ENCODE data around the gene POU4F1.

Gene POU4F1

DNA sequence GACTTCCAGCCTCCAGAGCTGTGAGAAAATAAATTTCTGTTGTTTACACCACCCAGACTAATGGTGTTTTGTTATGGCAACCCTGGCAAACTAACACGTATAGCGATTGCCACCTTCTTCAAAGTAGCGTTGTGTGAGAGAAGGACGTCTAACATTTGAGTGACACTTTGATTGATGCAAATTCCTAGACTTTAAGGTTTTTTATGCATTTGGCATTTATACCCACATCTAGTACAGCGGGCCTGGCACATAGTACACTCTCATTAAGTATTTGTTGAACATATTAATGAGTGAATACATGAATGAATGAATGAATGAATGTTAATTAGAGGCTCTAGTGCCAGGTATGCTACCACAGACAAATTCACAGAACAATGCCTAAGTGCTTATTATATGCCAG is 36.7 kb downstream of the POU4F1 start:
- in situ Hi-C loops (cut with HindIII; ENCODE audit: low pct_ligation_motif_present, low sequenced_read_pairs), result no loop called here
- no peak for TF ChIP-seq CTCF (IDR thresholded peaks at IDR 0.05; ENCODE audit: low read depth, low read length, missing control alignments)
- H3K36me3 ChIP-seq (replicated peaks), result no peaks in the 10 kb centered on the region
- DNase-seq, result no peak
- no peaks in the 10 kb centered on the region for H3K27me3 ChIP-seq (replicated peaks)
- H3K4me3 ChIP-seq (ENCODE audit: low read depth, low read length), result no peak overlapping the region
- no peak overlapping the region for H3K27ac ChIP-seq

- no peaks in the 10 kb centered on the region for H3K27me3 ChIP-seq (replicated peaks)
- in situ Hi-C loops (cut with HindIII; ENCODE audit: low pct_ligation_motif_present, low sequenced_read_pairs), result no loop called here
These were observed 41.0 kb downstream of the POU4F1 start for GRCh38 chr13:78562237-78562889.

More at GRCh38 chr13:78562237-78562889, 41.0 kb downstream of the POU4F1 start:
- Histone ChIP-seq H3K4me3 (ENCODE audit: low read depth, low read length) (no peak overlapping the region), H3K36me3 (replicated peaks) (no peaks in the 10 kb centered on the region), H3K27ac (no peak overlapping the region)
- TF ChIP-seq CTCF (IDR thresholded peaks at IDR 0.05; ENCODE audit: low read depth, low read length, missing control alignments), result no peak
- no peak for DNase-seq
